GM04504 (cell line): ENCODE results near the gene ANKRD40CL.

Source experiments
- DNase-seq: peaks from one replicate; pipeline ENCODE4 v3.0.0-alpha.2; 2012; ENCODE audit warnings: low read depth

The ANKRD40CL gene

GRCh38 chr17:50787106-50787505, 19.8 kb upstream of the ANKRD40CL start:
- no peak for DNase-seq

- peak; percentile 34 for DNase-seq
Measured at GRCh38 chr17:50785946-50786570, 18.7 kb upstream of the ANKRD40CL start.

GRCh38 chr17:50785126-50785525, 17.8 kb upstream of the ANKRD40CL start:
- no peak for DNase-seq

GRCh38 chr17:50783905-50784304, 16.6 kb upstream of the ANKRD40CL start:
- no peak for DNase-seq

- peak; percentile 58 for DNase-seq
Measured at GRCh38 chr17:50783193-50783660, 15.9 kb upstream of the ANKRD40CL start.

- no peak for DNase-seq
Measured at GRCh38 chr17:50781167-50781566, 13.8 kb upstream of the ANKRD40CL start.

- DNase-seq = no peak
Measured at GRCh38 chr17:50779747-50780353, 12.5 kb upstream of the ANKRD40CL start.

- no peak for DNase-seq
Measured at GRCh38 chr17:50778988-50779387, 11.7 kb upstream of the ANKRD40CL start.

GRCh38 chr17:50778471-50778870, 11.2 kb upstream of the ANKRD40CL start:
- DNase-seq = no peak

GRCh38 chr17:50775926-50776325, 8.6 kb upstream of the ANKRD40CL start:
- DNase-seq = no peak

GRCh38 chr17:50774225-50774803, 7.0 kb upstream of the ANKRD40CL start:
- DNase-seq = no peak

GRCh38 chr17:50771991-50772785, 4.9 kb upstream of the ANKRD40CL start:
- DNase-seq = no peak

- no peak for DNase-seq
Measured at GRCh38 chr17:50770346-50770745, 3.0 kb upstream of the ANKRD40CL start.

- no peak for DNase-seq
Measured at GRCh38 chr17:50769884-50770283, 2.6 kb upstream of the ANKRD40CL start.

GRCh38 chr17:50768346-50768761, 1.0 kb upstream of the ANKRD40CL start:
- no peak for DNase-seq

- DNase-seq = no peak
Measured at GRCh38 chr17:50767030-50767429, 288 bp downstream of the ANKRD40CL start.

- no peak for DNase-seq
Measured at GRCh38 chr17:50766222-50767023, 895 bp downstream of the ANKRD40CL start.

- no peak for DNase-seq
Measured at GRCh38 chr17:50765454-50766221, 1.7 kb downstream of the ANKRD40CL start.

GRCh38 chr17:50764734-50765149, 2.6 kb downstream of the ANKRD40CL start:
- no peak for DNase-seq

GRCh38 chr17:50763716-50764475, 3.4 kb downstream of the ANKRD40CL start:
- no peak for DNase-seq
